SK-N-SH (cell line): Measurements from ENCODE around the gene HEBP2. TPM values are rescaled to one million over a fixed set of nuclear protein-coding genes. Genes with fewer than 3 reads are reported as not detected.

Source experiments
- CTCF ChIA-PET: fragments of 300-600, 350-600 bp; formaldehyde crosslinking; extraction: SDS; loops from one replicate; lab custom pipeline; 2021; lab: Yijun Ruan, JAX
- POLR2A ChIA-PET: fragments of 350-600 bp; sonication (Branson Sonifier 250); formaldehyde crosslinking; extraction: SDS; loops from one replicate; lab custom pipeline; 2020; ENCODE audit warnings: antibody characterized with exemption, inconsistent platforms; lab: Yijun Ruan, JAX
- DNase-seq: peaks from one replicate; pipeline ENCODE4 v3.0.0; 2012
- H2AFZ ChIP-seq: fragments of 200-600 bp; sonication (generic); 2 replicates; pipeline ENCODE4 v1.8.1; 2016; ENCODE audit warnings: antibody characterized with exemption, mild to moderate bottlenecking, low read depth
- H3F3A ChIP-seq: fragments of 200-600 bp; sonication (generic); replicated peaks from 2 replicates; pipeline ENCODE3; 2016; ENCODE audit warnings: antibody characterized with exemption, mild to moderate bottlenecking; ENCODE audit not compliant: insufficient read depth
- H3K27ac ChIP-seq, 2 experiments: fragments of 200-500 bp in 1 of 2; fragments of 200-600 bp in 1 of 2; sonication (Bioruptor generic) in 1 of 2; sonication (generic), shearing (Covaris generic) in 1 of 2; 2 replicates each; pipeline versions ENCODE4 v1.5.1 to v1.6.1; 2014 to 2016; ENCODE audit warnings: low read depth in 2 of 2, inconsistent platforms in 1 of 2, low read length in 1 of 2, mild to moderate bottlenecking in 1 of 2, mixed read lengths in 1 of 2
- H3K27me3 ChIP-seq: fragments of 200-600 bp; sonication (generic), shearing (Covaris generic); 2 replicates; pipeline ENCODE4 v1.6.1; 2016; ENCODE audit warnings: mixed run types; ENCODE audit not compliant: insufficient read depth
- H3K36me3 ChIP-seq, 2 experiments: fragments of 200-500 bp in 1 of 2; fragments of 200-600 bp in 1 of 2; sonication (Bioruptor generic) in 1 of 2; sonication (generic) in 1 of 2; replicated peaks in 1 of 2; 2 replicates each; pipeline versions ENCODE3 to v1.5.1; 2014 to 2016; ENCODE audit warnings: low read length in 1 of 2, mild to moderate bottlenecking in 1 of 2; ENCODE audit not compliant: insufficient read depth in 2 of 2, control insufficient read depth in 1 of 2
- H3K4me1 ChIP-seq, 2 experiments: fragments of 200-500 bp in 1 of 2; fragments of 200-600 bp in 1 of 2; sonication (Bioruptor generic) in 1 of 2; sonication (generic), shearing (Covaris generic) in 1 of 2; 2 replicates each; pipeline versions ENCODE4 v1.5.1 to v1.6.1; 2014 to 2016; ENCODE audit warnings: low read depth in 1 of 2, low read length in 1 of 2, mixed run types in 1 of 2; ENCODE audit not compliant: insufficient read depth in 2 of 2, control insufficient read depth in 1 of 2
- H3K4me2 ChIP-seq: fragments of 200-600 bp; sonication (generic), shearing (Covaris generic); 2 replicates; pipeline ENCODE4 v1.6.1; 2017; ENCODE audit warnings: mixed run types
- H3K4me3 ChIP-seq, 2 experiments: fragments of 200-500 bp in 1 of 2; fragments of 200-600 bp in 1 of 2; sonication (Bioruptor generic) in 1 of 2; sonication (generic), shearing (Covaris generic) in 1 of 2; 2 replicates each; pipeline versions ENCODE4 v1.5.1 to v1.8.1; 2014 to 2016; ENCODE audit warnings: low read depth in 2 of 2, inconsistent platforms in 1 of 2, low read length in 1 of 2, mild to moderate bottlenecking in 1 of 2, mixed read lengths in 1 of 2, moderate library complexity in 1 of 2
- H3K79me2 ChIP-seq: fragments of 200-600 bp; sonication (generic); 2 replicates; pipeline ENCODE4 v1.8.1; 2017; ENCODE audit warnings: mild to moderate bottlenecking; ENCODE audit not compliant: insufficient read depth
- H3K9ac ChIP-seq: fragments of 200-600 bp; sonication (generic); 2 replicates; pipeline ENCODE4 v1.6.1; 2017; ENCODE audit warnings: mixed run types
- H3K9me2 ChIP-seq: fragments of 200-600 bp; sonication (generic); 2 replicates; pipeline ENCODE4 v1.6.1; 2017; ENCODE audit warnings: mixed run types
- H3K9me3 ChIP-seq: fragments of 200-600 bp; sonication (generic); 2 replicates; pipeline ENCODE4 v1.6.1; 2017; ENCODE audit warnings: mixed run types, mild to moderate bottlenecking, moderate library complexity
- H4K20me1 ChIP-seq: fragments of 200-600 bp; sonication (generic); 2 replicates; pipeline ENCODE4 v1.6.1; 2017; ENCODE audit warnings: mild to moderate bottlenecking, mixed run types; ENCODE audit not compliant: insufficient read depth
- ELF1 ChIP-seq: IDR thresholded peaks from 2 replicates; pipeline ENCODE4 v1.4.0; 2012
- FOXJ3 ChIP-seq: sonication (generic); formaldehyde crosslinking; IDR thresholded peaks from 2 replicates; pipeline ENCODE4 v1.5.1; 2020; ENCODE audit warnings: mild to moderate bottlenecking, missing genetic modification reagents
- GATA2 ChIP-seq: sonication (generic); formaldehyde crosslinking; IDR thresholded peaks from 2 replicates; pipeline ENCODE4 v1.5.0; 2020; ENCODE audit warnings: mild to moderate bottlenecking, missing genetic modification reagents
- IRF3 ChIP-seq: fragments of 150-350 bp; IDR thresholded peaks from 2 replicates; pipeline ENCODE4 v1.6.1; 2016; ENCODE audit warnings: mild to moderate bottlenecking, low read depth, low read length
- JUND ChIP-seq: IDR thresholded peaks from 2 replicates; pipeline ENCODE4 v1.4.0; 2012
- SMC3 ChIP-seq: IDR thresholded peaks from 2 replicates; pipeline ENCODE4 v1.6.1; 2012; ENCODE audit warnings: low read depth, low read length, improper control_type of control experiment
- USF1 ChIP-seq: IDR thresholded peaks from 2 replicates; pipeline ENCODE4 v1.4.0; 2012; ENCODE audit warnings: low read depth, borderline replicate concordance
- WGBS: methylation state at CpG from one replicate; pipeline ENCODE4 v1.1.6; 2017; ENCODE audit warnings: low lambda C conversion rate; 5-methylcytosine and 5-hydroxymethylcytosine counted together
- polyA plus RNA-seq, 3 experiments: library from polyadenylated mRNA; depleted of rRNA; stranded (reverse); fragments of >200 nt; gene quantifications; 2 replicates each; pipeline ENCODE4 v1.2.3, GENCODE V29; 2012
- TF ChIP-seq, protein P1 (sequence below): fragments of 200-600 bp; sonication (generic); IDR thresholded peaks from 2 replicates; pipeline ENCODE4 v1.6.1; 2017; ENCODE audit warnings: antibody characterized with exemption, mild to moderate bottlenecking, moderate library complexity

The HEBP2 gene
- polyA plus RNA-seq, 1 of the 3 experiments (the other 2 are of a cell fraction) = 7.6 TPM

DNA sequence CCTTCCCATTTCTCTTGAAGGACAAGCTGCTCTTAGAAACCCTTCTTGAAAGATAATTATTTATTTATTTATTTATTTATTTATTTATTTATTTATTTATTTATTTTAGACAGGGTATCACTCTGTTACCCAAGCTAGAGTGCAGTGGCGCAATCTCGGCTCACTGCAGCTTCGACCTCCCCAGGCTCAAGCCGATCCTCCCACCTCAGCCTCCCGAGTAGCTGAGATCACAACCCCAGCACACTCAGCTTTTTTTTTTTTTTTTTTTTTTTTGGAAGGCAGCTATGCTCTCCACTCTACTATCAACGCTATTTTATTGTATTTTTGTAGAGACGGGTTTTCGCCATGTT, 1.2 kb upstream of the HEBP2 start:
- no peak overlapping the region for H2AFZ ChIP-seq
- 88% methylated on average over 8 of the region's 8 CpGs for WGBS

GRCh38 chr6:138403324-138403800, 661 bp upstream of the HEBP2 start:
- 43% methylated on average over 1 of the region's 30 CpGs for WGBS
- H3K4me1 ChIP-seq = peaks cover 0 to 8% of the 10 kb centered on the region in 2 experiments; a peak in 1 of 4 replicates
- peak overlapping the region in 1 of 2 experiments; percentile 30; a peak in 1 of 4 replicates for H3K27ac ChIP-seq
- H3K9me3 ChIP-seq = no peaks in the 10 kb centered on the region
- CTCF ChIA-PET = interaction anchor here (0.5 to 2.2 kb wide), 21 partner anchors 9 to 288 kb away, joined by 3 to 14 read pairs (median 4); no protein-coding TSS in a partner anchor
- peak overlapping the region; percentile 60; the same call in 1 of the 2 replicates for H3K9ac ChIP-seq
- POLR2A ChIA-PET = interaction anchor here (1.3 kb wide), 1 partner anchor 370 kb away, joined by 4 read pairs; the partner anchor contains the start of gene CCDC28A
- H3K36me3 ChIP-seq = peaks cover 2 to 8% of the 10 kb centered on the region in 2 experiments
- H3F3A ChIP-seq = peaks cover 5% of the 10 kb centered on the region
- H4K20me1 ChIP-seq = no peaks in the 10 kb centered on the region
- H3K79me2 ChIP-seq = no peaks in the 10 kb centered on the region
- H3K4me2 ChIP-seq = peak overlapping the region; percentile 89
- TF ChIP-seq, protein P1, sequence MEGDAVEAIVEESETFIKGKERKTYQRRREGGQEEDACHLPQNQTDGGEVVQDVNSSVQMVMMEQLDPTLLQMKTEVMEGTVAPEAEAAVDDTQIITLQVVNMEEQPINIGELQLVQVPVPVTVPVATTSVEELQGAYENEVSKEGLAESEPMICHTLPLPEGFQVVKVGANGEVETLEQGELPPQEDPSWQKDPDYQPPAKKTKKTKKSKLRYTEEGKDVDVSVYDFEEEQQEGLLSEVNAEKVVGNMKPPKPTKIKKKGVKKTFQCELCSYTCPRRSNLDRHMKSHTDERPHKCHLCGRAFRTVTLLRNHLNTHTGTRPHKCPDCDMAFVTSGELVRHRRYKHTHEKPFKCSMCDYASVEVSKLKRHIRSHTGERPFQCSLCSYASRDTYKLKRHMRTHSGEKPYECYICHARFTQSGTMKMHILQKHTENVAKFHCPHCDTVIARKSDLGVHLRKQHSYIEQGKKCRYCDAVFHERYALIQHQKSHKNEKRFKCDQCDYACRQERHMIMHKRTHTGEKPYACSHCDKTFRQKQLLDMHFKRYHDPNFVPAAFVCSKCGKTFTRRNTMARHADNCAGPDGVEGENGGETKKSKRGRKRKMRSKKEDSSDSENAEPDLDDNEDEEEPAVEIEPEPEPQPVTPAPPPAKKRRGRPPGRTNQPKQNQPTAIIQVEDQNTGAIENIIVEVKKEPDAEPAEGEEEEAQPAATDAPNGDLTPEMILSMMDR = peak; percentile 27
- TF ChIP-seq GATA2 = no peak
- TF ChIP-seq IRF3 = no peak
- TF ChIP-seq ELF1 = no peak
- peak; percentile 65 for DNase-seq
- H3K4me3 ChIP-seq = peak overlapping the region; percentile 74
- no peaks in the 10 kb centered on the region for H3K9me2 ChIP-seq
- H2AFZ ChIP-seq = peak overlapping the region; percentile 96
- no peaks in the 10 kb centered on the region for H3K27me3 ChIP-seq

More for the DNA sequence above, 1.2 kb upstream of the HEBP2 start:
- Histone ChIP-seq H3K27ac (no peak overlapping the region), H3K79me2 (no peaks in the 10 kb centered on the region), H3K36me3 (peaks cover 0 to 8% of the 10 kb centered on the region in 2 experiments), H3K4me2 (no peak overlapping the region), H3K9me3 (no peaks in the 10 kb centered on the region), H3K9me2 (no peaks in the 10 kb centered on the region), H3F3A (peaks cover 5% of the 10 kb centered on the region), H3K9ac (no peak overlapping the region), H3K4me1 (peaks cover 0 to 8% of the 10 kb centered on the region in 2 experiments; a peak in 1 of 4 replicates), H4K20me1 (no peaks in the 10 kb centered on the region), H3K4me3 (no peak overlapping the region; a peak in 1 of 4 replicates), H3K27me3 (no peaks in the 10 kb centered on the region)
- ChIA-PET POLR2A (no interaction called here), CTCF (interaction anchor here (0.5 to 2.2 kb wide), 6 partner anchors 8 to 287 kb away, joined by 3 to 14 read pairs (median 6); no protein-coding TSS in a partner anchor)
- DNase-seq = no peak
- TF ChIP-seq USF1 = no peak
- TF ChIP-seq FOXJ3 (CRISPR knock-in tag) = no peak
- TF ChIP-seq SMC3 = no peak
- no peak for TF ChIP-seq JUND
